Measurements from ENCODE around the gene TAS2R30.

- TF ChIP-seq, protein P1, sequence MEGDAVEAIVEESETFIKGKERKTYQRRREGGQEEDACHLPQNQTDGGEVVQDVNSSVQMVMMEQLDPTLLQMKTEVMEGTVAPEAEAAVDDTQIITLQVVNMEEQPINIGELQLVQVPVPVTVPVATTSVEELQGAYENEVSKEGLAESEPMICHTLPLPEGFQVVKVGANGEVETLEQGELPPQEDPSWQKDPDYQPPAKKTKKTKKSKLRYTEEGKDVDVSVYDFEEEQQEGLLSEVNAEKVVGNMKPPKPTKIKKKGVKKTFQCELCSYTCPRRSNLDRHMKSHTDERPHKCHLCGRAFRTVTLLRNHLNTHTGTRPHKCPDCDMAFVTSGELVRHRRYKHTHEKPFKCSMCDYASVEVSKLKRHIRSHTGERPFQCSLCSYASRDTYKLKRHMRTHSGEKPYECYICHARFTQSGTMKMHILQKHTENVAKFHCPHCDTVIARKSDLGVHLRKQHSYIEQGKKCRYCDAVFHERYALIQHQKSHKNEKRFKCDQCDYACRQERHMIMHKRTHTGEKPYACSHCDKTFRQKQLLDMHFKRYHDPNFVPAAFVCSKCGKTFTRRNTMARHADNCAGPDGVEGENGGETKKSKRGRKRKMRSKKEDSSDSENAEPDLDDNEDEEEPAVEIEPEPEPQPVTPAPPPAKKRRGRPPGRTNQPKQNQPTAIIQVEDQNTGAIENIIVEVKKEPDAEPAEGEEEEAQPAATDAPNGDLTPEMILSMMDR (IDR thresholded peaks at IDR 0.05; ENCODE audit: low read depth, low read length, missing input control) = no peak
- no peak for TF ChIP-seq TAF1 (conservative IDR thresholded peaks at IDR 0.05)
- no peak for TF ChIP-seq SP1 (IDR thresholded peaks at IDR 0.05)
- no peak for TF ChIP-seq YY1 (IDR thresholded peaks at IDR 0.05)
- TF ChIP-seq, protein P2, sequence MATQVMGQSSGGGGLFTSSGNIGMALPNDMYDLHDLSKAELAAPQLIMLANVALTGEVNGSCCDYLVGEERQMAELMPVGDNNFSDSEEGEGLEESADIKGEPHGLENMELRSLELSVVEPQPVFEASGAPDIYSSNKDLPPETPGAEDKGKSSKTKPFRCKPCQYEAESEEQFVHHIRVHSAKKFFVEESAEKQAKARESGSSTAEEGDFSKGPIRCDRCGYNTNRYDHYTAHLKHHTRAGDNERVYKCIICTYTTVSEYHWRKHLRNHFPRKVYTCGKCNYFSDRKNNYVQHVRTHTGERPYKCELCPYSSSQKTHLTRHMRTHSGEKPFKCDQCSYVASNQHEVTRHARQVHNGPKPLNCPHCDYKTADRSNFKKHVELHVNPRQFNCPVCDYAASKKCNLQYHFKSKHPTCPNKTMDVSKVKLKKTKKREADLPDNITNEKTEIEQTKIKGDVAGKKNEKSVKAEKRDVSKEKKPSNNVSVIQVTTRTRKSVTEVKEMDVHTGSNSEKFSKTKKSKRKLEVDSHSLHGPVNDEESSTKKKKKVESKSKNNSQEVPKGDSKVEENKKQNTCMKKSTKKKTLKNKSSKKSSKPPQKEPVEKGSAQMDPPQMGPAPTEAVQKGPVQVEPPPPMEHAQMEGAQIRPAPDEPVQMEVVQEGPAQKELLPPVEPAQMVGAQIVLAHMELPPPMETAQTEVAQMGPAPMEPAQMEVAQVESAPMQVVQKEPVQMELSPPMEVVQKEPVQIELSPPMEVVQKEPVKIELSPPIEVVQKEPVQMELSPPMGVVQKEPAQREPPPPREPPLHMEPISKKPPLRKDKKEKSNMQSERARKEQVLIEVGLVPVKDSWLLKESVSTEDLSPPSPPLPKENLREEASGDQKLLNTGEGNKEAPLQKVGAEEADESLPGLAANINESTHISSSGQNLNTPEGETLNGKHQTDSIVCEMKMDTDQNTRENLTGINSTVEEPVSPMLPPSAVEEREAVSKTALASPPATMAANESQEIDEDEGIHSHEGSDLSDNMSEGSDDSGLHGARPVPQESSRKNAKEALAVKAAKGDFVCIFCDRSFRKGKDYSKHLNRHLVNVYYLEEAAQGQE (IDR thresholded peaks at IDR 0.05) = no peak
- TF ChIP-seq GABPA (IDR thresholded peaks at IDR 0.05 in 1 of 2, conservative IDR thresholded peaks at IDR 0.05 in 1 of 2) = no peak
- TF ChIP-seq, protein P3, sequence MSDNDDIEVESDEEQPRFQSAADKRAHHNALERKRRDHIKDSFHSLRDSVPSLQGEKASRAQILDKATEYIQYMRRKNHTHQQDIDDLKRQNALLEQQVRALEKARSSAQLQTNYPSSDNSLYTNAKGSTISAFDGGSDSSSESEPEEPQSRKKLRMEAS (IDR thresholded peaks at IDR 0.05) = no peak
- no peak for TF ChIP-seq RAD21 (IDR thresholded peaks at IDR 0.05)
- TF ChIP-seq HNF4G (IDR thresholded peaks at IDR 0.05) = no peak
- no peak for TF ChIP-seq FOXA1 (IDR thresholded peaks at IDR 0.05)
- TF ChIP-seq, protein P4, sequence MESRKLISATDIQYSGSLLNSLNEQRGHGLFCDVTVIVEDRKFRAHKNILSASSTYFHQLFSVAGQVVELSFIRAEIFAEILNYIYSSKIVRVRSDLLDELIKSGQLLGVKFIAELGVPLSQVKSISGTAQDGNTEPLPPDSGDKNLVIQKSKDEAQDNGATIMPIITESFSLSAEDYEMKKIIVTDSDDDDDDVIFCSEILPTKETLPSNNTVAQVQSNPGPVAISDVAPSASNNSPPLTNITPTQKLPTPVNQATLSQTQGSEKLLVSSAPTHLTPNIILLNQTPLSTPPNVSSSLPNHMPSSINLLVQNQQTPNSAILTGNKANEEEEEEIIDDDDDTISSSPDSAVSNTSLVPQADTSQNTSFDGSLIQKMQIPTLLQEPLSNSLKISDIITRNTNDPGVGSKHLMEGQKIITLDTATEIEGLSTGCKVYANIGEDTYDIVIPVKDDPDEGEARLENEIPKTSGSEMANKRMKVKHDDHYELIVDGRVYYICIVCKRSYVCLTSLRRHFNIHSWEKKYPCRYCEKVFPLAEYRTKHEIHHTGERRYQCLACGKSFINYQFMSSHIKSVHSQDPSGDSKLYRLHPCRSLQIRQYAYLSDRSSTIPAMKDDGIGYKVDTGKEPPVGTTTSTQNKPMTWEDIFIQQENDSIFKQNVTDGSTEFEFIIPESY (IDR thresholded peaks at IDR 0.05) = no peak
- no peak for TF ChIP-seq ATF3 (IDR thresholded peaks at IDR 0.05)
- no peak for TF ChIP-seq RXRA (IDR thresholded peaks at IDR 0.05)
- no peak for TF ChIP-seq NR2F2 (IDR thresholded peaks at IDR 0.05)
Observed at GRCh38 chr12:11130382-11130781, 4.1 kb downstream of the TAS2R30 start.
